Upper lobe of left lung (tissue), 4 donors: ENCODE data around the gene ARMCX2.

Source experiments
- EP300 ChIP-seq, 4 donors: sonication (generic); formaldehyde crosslinking; IDR thresholded peaks; one replicate each; pipeline ENCODE4 v1.5.1; 2017; ENCODE audit warnings: antibody characterized with exemption in 4 of 4, control low read depth in 2 of 4
- POLR2A ChIP-seq, 4 donors: fragments of 450-650 bp; IDR thresholded peaks; one replicate each; pipeline ENCODE4 v1.5.1; 2016 to 2017; ENCODE audit warnings: antibody characterized with exemption in 4 of 4, mild to moderate bottlenecking in 2 of 4
- POLR2AphosphoS5 ChIP-seq, 2 donors: sonication (generic); formaldehyde crosslinking; IDR thresholded peaks; one replicate each; pipeline ENCODE4 v1.5.1; 2017; ENCODE audit warnings: antibody characterized with exemption in 2 of 2
- TF ChIP-seq, protein P1 (sequence below), 6 experiments: fragments of 450-650 bp in 4 of 6; fragments of 200-600 bp in 2 of 6; sonication (generic) in 2 of 6; IDR thresholded peaks; one replicate each; pipeline ENCODE4 v1.5.1; 2016 to 2019; ENCODE audit warnings: antibody characterized with exemption in 6 of 6

DNA sequence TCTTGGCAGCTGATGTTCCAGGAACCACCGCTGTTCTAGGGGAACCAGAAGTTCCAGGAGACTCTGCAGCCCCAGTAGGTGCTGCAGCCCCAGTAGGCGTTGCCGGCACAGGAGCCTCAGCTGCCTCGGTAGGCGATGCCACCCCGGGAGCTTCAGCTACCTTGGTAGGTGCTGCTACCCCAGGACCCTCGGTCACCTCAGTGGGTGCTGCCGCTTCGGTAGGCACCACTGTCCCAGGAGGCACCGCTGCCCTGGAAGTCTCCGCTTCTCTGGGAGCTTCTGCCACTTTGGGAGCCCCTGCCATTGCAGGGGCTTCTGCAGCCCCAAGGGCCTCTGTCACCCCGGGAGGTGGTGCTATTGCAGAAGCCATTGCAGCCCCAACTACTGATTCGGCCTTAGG lies 2.8 kb downstream of the ARMCX2 start:
- TF ChIP-seq, protein P1, sequence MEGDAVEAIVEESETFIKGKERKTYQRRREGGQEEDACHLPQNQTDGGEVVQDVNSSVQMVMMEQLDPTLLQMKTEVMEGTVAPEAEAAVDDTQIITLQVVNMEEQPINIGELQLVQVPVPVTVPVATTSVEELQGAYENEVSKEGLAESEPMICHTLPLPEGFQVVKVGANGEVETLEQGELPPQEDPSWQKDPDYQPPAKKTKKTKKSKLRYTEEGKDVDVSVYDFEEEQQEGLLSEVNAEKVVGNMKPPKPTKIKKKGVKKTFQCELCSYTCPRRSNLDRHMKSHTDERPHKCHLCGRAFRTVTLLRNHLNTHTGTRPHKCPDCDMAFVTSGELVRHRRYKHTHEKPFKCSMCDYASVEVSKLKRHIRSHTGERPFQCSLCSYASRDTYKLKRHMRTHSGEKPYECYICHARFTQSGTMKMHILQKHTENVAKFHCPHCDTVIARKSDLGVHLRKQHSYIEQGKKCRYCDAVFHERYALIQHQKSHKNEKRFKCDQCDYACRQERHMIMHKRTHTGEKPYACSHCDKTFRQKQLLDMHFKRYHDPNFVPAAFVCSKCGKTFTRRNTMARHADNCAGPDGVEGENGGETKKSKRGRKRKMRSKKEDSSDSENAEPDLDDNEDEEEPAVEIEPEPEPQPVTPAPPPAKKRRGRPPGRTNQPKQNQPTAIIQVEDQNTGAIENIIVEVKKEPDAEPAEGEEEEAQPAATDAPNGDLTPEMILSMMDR (IDR thresholded peaks at IDR 0.05), result no peak
- TF ChIP-seq POLR2A (IDR thresholded peaks at IDR 0.05), result no peak
- TF ChIP-seq POLR2AphosphoS5 (IDR thresholded peaks at IDR 0.05), result no peak
- no peak for TF ChIP-seq EP300 (IDR thresholded peaks at IDR 0.05)
